WTC11 (cell line): ENCODE measurements around the gene SAT1. TPM values are rescaled to one million over a fixed set of nuclear protein-coding genes. Genes with fewer than 3 reads are reported as not detected.
A peak's percentile ranks its signal among the peaks of the same experiment; 100 is the strongest.
"Not testable (repeated sequence)": the region's sequence is repeated elsewhere in the genome, so short reads cannot be mapped to it uniquely, and the experiment has no call there.

Source experiments
- ATAC-seq: fragments of 200-7000 bp; cut with Tn5 transposase; 2 replicates; pipeline ENCODE4 v1.10.0; 2021; ENCODE audit warnings: mild to moderate bottlenecking, moderate library complexity
- CTCF ChIA-PET: fragments of 300-600 bp; sonication (Branson Sonifier 250); formaldehyde crosslinking; loops from one replicate; lab custom pipeline; 2021; ENCODE audit warnings: antibody characterized with exemption; lab: Charles Lee
- POLR2A ChIA-PET: fragments of 350-600 bp; sonication (Branson Sonifier 250); formaldehyde crosslinking; loops from one replicate; lab custom pipeline; 2021; ENCODE audit warnings: antibody characterized with exemption; lab: Charles Lee
- DNase-seq: peaks from one replicate; pipeline ENCODE4 v3.0.0; 2021; ENCODE audit warnings: low spot score
- H3K27ac Mint-ChIP-seq: 2 replicates; pipeline ENCODE4 v1.8.0; 2021; ENCODE audit warnings: mixed read lengths
- H3K27me3 Mint-ChIP-seq: 2 replicates; pipeline ENCODE4 v1.8.0; 2021; ENCODE audit warnings: low read depth, mild to moderate bottlenecking, moderate library complexity, mixed read lengths
- H3K36me3 Mint-ChIP-seq: 2 replicates; pipeline ENCODE4 v1.8.0; 2021; ENCODE audit warnings: mixed read lengths
- H3K4me1 Mint-ChIP-seq: 2 replicates; pipeline ENCODE4 v1.8.0; 2022; ENCODE audit warnings: mixed read lengths
- H3K4me3 Mint-ChIP-seq: 2 replicates; pipeline ENCODE4 v1.8.0; 2021; ENCODE audit warnings: mild to moderate bottlenecking, moderate library complexity, mixed read lengths
- H3K9me3 Mint-ChIP-seq: 2 replicates; pipeline ENCODE4 v1.8.0; 2021; ENCODE audit warnings: mixed read lengths
- ATF3 ChIP-seq: sonication (generic); formaldehyde crosslinking; conservative IDR thresholded peaks from 2 replicates; pipeline ENCODE4 v1.8.1; 2022; ENCODE audit warnings: mild to moderate bottlenecking, missing genetic modification reagents
- CBFB ChIP-seq: sonication (generic); formaldehyde crosslinking; IDR thresholded peaks from 2 replicates; pipeline ENCODE4 v1.8.1; 2022; ENCODE audit warnings: mild to moderate bottlenecking, low read depth, missing genetic modification reagents
- CDX4 ChIP-seq: fragments of 250-450 bp; sonication (Bioruptor Pico); IDR thresholded peaks from 2 replicates; pipeline ENCODE4 v1.9.0; 2021; ENCODE audit warnings: moderate library complexity, mild to moderate bottlenecking, inconsistent platforms, borderline replicate concordance
- ETV6 ChIP-seq: sonication (generic); formaldehyde crosslinking; IDR thresholded peaks from 2 replicates; pipeline ENCODE4 v1.8.1; 2022; ENCODE audit warnings: mild to moderate bottlenecking, missing genetic modification reagents
- FOXP1 ChIP-seq: sonication (generic); formaldehyde crosslinking; IDR thresholded peaks from 2 replicates; pipeline ENCODE4 v1.8.0; 2022; ENCODE audit warnings: missing genetic modification reagents, mild to moderate bottlenecking, moderate library complexity, borderline replicate concordance
- NFE2L1 ChIP-seq: sonication (generic); formaldehyde crosslinking; IDR thresholded peaks from 2 replicates; pipeline ENCODE4 v1.8.1; 2023; ENCODE audit warnings: missing genetic modification reagents
- NR3C1 ChIP-seq: sonication (generic); formaldehyde crosslinking; conservative IDR thresholded peaks from 2 replicates; pipeline ENCODE4 v1.8.1; 2023; ENCODE audit warnings: low read depth, mild to moderate bottlenecking, missing genetic modification reagents
- PRRX2 ChIP-seq: fragments of 250-450 bp; sonication (Bioruptor Pico); IDR thresholded peaks from 2 replicates; pipeline ENCODE4 v1.8.0; 2021; ENCODE audit warnings: mild to moderate bottlenecking
- SMAD3 ChIP-seq: sonication (generic); formaldehyde crosslinking; IDR thresholded peaks from 2 replicates; pipeline ENCODE4 v1.8.0; 2022; ENCODE audit warnings: missing genetic modification reagents, mild to moderate bottlenecking, borderline replicate concordance
- ZNF317 ChIP-seq: sonication (generic); formaldehyde crosslinking; IDR thresholded peaks from 2 replicates; pipeline ENCODE4 v1.8.1; 2023; ENCODE audit warnings: low read depth, mild to moderate bottlenecking, moderate library complexity, missing genetic modification reagents, borderline replicate concordance
- ZNF396 ChIP-seq: fragments of 250-450 bp; sonication (Bioruptor Pico); IDR thresholded peaks from 2 replicates; pipeline ENCODE4 v1.8.0; 2021; ENCODE audit warnings: mild to moderate bottlenecking, moderate library complexity, borderline replicate concordance
- ZNF416 ChIP-seq: fragments of 250-450 bp; sonication (Bioruptor Pico); IDR thresholded peaks from 2 replicates; pipeline ENCODE4 v1.9.0; 2021; ENCODE audit warnings: mild to moderate bottlenecking, inconsistent platforms
- total RNA-seq: library from RNA; stranded (reverse); gene quantifications from 3 replicates; pipeline ENCODE4 v1.2.3, GENCODE V29; 2021
- TF ChIP-seq, protein P1 (sequence below): sonication (generic); formaldehyde crosslinking; IDR thresholded peaks from 2 replicates; pipeline ENCODE4 v1.8.1; 2022; ENCODE audit warnings: low read depth, missing genetic modification reagents, borderline replicate concordance
- TF ChIP-seq, protein P2 (sequence below): sonication (generic); formaldehyde crosslinking; IDR thresholded peaks from 2 replicates; pipeline ENCODE4 v1.8.1; 2023; ENCODE audit warnings: mild to moderate bottlenecking, missing genetic modification reagents, borderline replicate concordance
- TF ChIP-seq, protein P3 (sequence below): sonication (generic); formaldehyde crosslinking; IDR thresholded peaks from 2 replicates; pipeline ENCODE4 v1.8.1; 2022; ENCODE audit warnings: mild to moderate bottlenecking, moderate library complexity, missing genetic modification reagents

The SAT1 gene
- total RNA-seq, 1 experiment from 2014 or later: 70.7 TPM

DNA sequence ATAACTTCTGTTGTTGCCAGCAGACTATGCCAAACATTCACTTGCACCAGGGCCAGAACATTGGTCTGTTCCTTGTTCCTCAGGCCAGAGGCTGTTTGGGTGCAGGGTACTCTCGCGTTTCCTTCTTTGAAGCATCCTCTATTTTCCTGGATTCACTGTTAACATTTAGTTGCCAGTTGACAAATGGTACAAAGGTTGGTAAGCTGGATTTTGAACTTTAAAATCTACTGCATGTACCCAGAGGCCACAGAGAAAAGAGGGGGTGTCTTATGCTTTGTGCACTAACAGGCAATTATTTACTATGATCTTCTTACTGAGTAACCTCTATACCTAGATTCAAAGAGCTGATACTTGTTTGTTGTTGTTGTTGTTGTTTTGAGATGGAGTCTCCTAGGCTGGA lies 12.8 kb upstream of the SAT1 start (continued):
- TF ChIP-seq, protein P1, sequence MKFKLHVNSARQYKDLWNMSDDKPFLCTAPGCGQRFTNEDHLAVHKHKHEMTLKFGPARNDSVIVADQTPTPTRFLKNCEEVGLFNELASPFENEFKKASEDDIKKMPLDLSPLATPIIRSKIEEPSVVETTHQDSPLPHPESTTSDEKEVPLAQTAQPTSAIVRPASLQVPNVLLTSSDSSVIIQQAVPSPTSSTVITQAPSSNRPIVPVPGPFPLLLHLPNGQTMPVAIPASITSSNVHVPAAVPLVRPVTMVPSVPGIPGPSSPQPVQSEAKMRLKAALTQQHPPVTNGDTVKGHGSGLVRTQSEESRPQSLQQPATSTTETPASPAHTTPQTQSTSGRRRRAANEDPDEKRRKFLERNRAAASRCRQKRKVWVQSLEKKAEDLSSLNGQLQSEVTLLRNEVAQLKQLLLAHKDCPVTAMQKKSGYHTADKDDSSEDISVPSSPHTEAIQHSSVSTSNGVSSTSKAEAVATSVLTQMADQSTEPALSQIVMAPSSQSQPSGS: no peak
- TF ChIP-seq CDX4 (CRISPR knock-in tag) (no peak), NR3C1 (CRISPR knock-in tag) (no peak), ATF3 (CRISPR knock-in tag) (no peak), PRRX2 (no peak), ETV6 (CRISPR knock-in tag) (no peak), NFE2L1 (CRISPR knock-in tag) (no peak)

GRCh38 chrX:23771086-23771485 lies 11.9 kb upstream of the SAT1 start:
- POLR2A ChIA-PET: interaction anchor here (0.6 kb wide), 1 partner anchor 127 kb away, joined by 6 read pairs; no protein-coding TSS in a partner anchor
- H3K4me3 Mint-ChIP-seq, H3K27me3 Mint-ChIP-seq, ATAC-seq, H3K9me3 Mint-ChIP-seq, H3K36me3 Mint-ChIP-seq, H3K4me1 Mint-ChIP-seq, DNase-seq, CTCF ChIA-PET, H3K27ac Mint-ChIP-seq: not testable (repeated sequence)

GRCh38 chrX:23773601-23774175 lies 9.3 kb upstream of the SAT1 start:
- POLR2A ChIA-PET: no interaction called here

More at GRCh38 chrX:23773601-23774175, 9.3 kb upstream of the SAT1 start:
- H3K9me3 Mint-ChIP-seq: no peaks in the 10 kb centered on the region
- CTCF ChIA-PET: no interaction called here
- H3K27ac Mint-ChIP-seq: peak overlapping the region; percentile 80; the same call in 1 of the 2 replicates
- H3K4me3 Mint-ChIP-seq: no peak overlapping the region
- TF ChIP-seq SMAD3 (no peak), ZNF396 (CRISPR knock-in tag) (no peak), ZNF317 (CRISPR knock-in tag) (no peak), ZNF416 (CRISPR knock-in tag) (no peak), FOXP1 (CRISPR knock-in tag) (no peak), CBFB (CRISPR knock-in tag) (no peak), ATF3 (CRISPR knock-in tag) (no peak)
- TF ChIP-seq, protein P2, sequence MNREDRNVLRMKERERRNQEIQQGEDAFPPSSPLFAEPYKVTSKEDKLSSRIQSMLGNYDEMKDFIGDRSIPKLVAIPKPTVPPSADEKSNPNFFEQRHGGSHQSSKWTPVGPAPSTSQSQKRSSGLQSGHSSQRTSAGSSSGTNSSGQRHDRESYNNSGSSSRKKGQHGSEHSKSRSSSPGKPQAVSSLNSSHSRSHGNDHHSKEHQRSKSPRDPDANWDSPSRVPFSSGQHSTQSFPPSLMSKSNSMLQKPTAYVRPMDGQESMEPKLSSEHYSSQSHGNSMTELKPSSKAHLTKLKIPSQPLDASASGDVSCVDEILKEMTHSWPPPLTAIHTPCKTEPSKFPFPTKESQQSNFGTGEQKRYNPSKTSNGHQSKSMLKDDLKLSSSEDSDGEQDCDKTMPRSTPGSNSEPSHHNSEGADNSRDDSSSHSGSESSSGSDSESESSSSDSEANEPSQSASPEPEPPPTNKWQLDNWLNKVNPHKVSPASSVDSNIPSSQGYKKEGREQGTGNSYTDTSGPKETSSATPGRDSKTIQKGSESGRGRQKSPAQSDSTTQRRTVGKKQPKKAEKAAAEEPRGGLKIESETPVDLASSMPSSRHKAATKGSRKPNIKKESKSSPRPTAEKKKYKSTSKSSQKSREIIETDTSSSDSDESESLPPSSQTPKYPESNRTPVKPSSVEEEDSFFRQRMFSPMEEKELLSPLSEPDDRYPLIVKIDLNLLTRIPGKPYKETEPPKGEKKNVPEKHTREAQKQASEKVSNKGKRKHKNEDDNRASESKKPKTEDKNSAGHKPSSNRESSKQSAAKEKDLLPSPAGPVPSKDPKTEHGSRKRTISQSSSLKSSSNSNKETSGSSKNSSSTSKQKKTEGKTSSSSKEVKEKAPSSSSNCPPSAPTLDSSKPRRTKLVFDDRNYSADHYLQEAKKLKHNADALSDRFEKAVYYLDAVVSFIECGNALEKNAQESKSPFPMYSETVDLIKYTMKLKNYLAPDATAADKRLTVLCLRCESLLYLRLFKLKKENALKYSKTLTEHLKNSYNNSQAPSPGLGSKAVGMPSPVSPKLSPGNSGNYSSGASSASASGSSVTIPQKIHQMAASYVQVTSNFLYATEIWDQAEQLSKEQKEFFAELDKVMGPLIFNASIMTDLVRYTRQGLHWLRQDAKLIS (CRISPR knock-in tag): no peak
- TF ChIP-seq, protein P3, sequence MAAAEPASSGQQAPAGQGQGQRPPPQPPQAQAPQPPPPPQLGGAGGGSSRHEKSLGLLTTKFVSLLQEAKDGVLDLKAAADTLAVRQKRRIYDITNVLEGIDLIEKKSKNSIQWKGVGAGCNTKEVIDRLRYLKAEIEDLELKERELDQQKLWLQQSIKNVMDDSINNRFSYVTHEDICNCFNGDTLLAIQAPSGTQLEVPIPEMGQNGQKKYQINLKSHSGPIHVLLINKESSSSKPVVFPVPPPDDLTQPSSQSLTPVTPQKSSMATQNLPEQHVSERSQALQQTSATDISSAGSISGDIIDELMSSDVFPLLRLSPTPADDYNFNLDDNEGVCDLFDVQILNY: no peak
- no peaks in the 10 kb centered on the region for H3K4me1 Mint-ChIP-seq
- DNase-seq: no peak
- H3K36me3 Mint-ChIP-seq: no peaks in the 10 kb centered on the region
- H3K27me3 Mint-ChIP-seq: no peaks in the 10 kb centered on the region
- no peak for ATAC-seq
